GM23338 (cell line): Measurements from ENCODE around the gene OPN4. TPM values are rescaled to one million over a fixed set of nuclear protein-coding genes. Genes with fewer than 3 reads are reported as not detected.

Experiments
- ATAC-seq: fragments of 200-7000 bp; cut with Tn5 transposase; 3 replicates; pipeline ENCODE4 v1.9.1; 2020
- DNase-seq: peaks from one replicate; pipeline ENCODE4 v3.0.0-alpha.2; 2015; ENCODE audit warnings: low spot score
- H2AFZ ChIP-seq: fragments of 200-600 bp; sonication (generic); 2 replicates; pipeline ENCODE4 v1.8.0; 2016; ENCODE audit warnings: antibody characterized with exemption, mild to moderate bottlenecking, moderate library complexity
- H3F3A ChIP-seq: fragments of 200-600 bp; sonication (generic); replicated peaks from 2 replicates; pipeline ENCODE4 v1.8.0; 2017; ENCODE audit warnings: antibody characterized with exemption, mixed run types, low read depth
- H3K27ac ChIP-seq: fragments of 200-600 bp; sonication (generic); 2 replicates; pipeline ENCODE4 v1.6.1; 2016; ENCODE audit warnings: low read depth
- H3K27me3 ChIP-seq: fragments of 200-600 bp; sonication (generic); 2 replicates; pipeline ENCODE4 v1.8.0; 2016; ENCODE audit warnings: mild to moderate bottlenecking, mixed run types, moderate library complexity; ENCODE audit not compliant: insufficient read depth
- H3K36me3 ChIP-seq: fragments of 200-600 bp; sonication (generic); 2 replicates; pipeline ENCODE4 v1.8.0; 2016; ENCODE audit warnings: mild to moderate bottlenecking; ENCODE audit not compliant: insufficient read depth
- H3K4me1 ChIP-seq: fragments of 200-600 bp; sonication (generic); 2 replicates; pipeline ENCODE4 v1.8.0; 2016; ENCODE audit warnings: mild to moderate bottlenecking, moderate library complexity; ENCODE audit not compliant: insufficient read depth
- H3K4me2 ChIP-seq: fragments of 200-600 bp; sonication (generic); 2 replicates; pipeline ENCODE4 v1.7.1; 2017; ENCODE audit warnings: mixed run types
- H3K4me3 ChIP-seq: fragments of 200-600 bp; sonication (generic); 2 replicates; pipeline ENCODE4 v1.6.1; 2016; ENCODE audit warnings: mixed run types
- H3K79me2 ChIP-seq: fragments of 200-600 bp; sonication (generic); replicated peaks from 2 replicates; pipeline ENCODE4 v1.8.0; 2017; ENCODE audit warnings: mild to moderate bottlenecking; ENCODE audit not compliant: insufficient read depth
- H3K9me2 ChIP-seq: fragments of 200-600 bp; sonication (generic); 2 replicates; pipeline ENCODE4 v1.8.0; 2017; ENCODE audit not compliant: insufficient read depth
- H4K20me1 ChIP-seq: fragments of 200-600 bp; sonication (generic); replicated peaks from 2 replicates; pipeline ENCODE4 v1.8.0; 2017; ENCODE audit warnings: mild to moderate bottlenecking; ENCODE audit not compliant: insufficient read depth
- H3K27ac Mint-ChIP-seq: 2 replicates; pipeline ENCODE4 v1.8.0; 2020; ENCODE audit warnings: inconsistent platforms, mild to moderate bottlenecking, moderate library complexity, mixed read lengths
- H3K27me3 Mint-ChIP-seq: 3 replicates; pipeline ENCODE4 v1.8.0; 2022; ENCODE audit warnings: low read depth, mild to moderate bottlenecking, moderate library complexity, mixed read lengths, inconsistent platforms; ENCODE audit not compliant: insufficient read depth, poor library complexity
- H3K36me3 Mint-ChIP-seq: 3 replicates; pipeline ENCODE4 v1.8.0; 2021; ENCODE audit warnings: low read depth, mild to moderate bottlenecking, inconsistent platforms, moderate library complexity, mixed read lengths
- H3K4me1 Mint-ChIP-seq: 3 replicates; pipeline ENCODE4 v1.8.0; 2020; ENCODE audit warnings: mild to moderate bottlenecking, inconsistent platforms, mixed read lengths
- H3K4me3 Mint-ChIP-seq: 3 replicates; pipeline ENCODE4 v1.8.0; 2021; ENCODE audit warnings: moderate library complexity, mild to moderate bottlenecking, inconsistent platforms, mixed read lengths
- H3K9me3 Mint-ChIP-seq: 3 replicates; pipeline ENCODE4 v1.8.0; 2020; ENCODE audit warnings: moderate library complexity, mild to moderate bottlenecking, inconsistent platforms, mixed read lengths
- CREB1 ChIP-seq: fragments of 250-450 bp; sonication (Bioruptor Pico); IDR thresholded peaks from 2 replicates; pipeline ENCODE4 v1.5.0; 2020; ENCODE audit warnings: low read depth, mild to moderate bottlenecking, moderate library complexity
- CTCF ChIP-seq, 2 experiments: fragments of 200-600 bp in 1 of 2; sonication (generic) in 1 of 2; conservative IDR thresholded peaks; 2 replicates each; pipeline versions ENCODE4 v1.5.1 to v1.6.1; 2016 to 2017; ENCODE audit warnings: antibody characterized with exemption in 2 of 2, low read depth in 2 of 2, mild to moderate bottlenecking in 2 of 2, moderate library complexity in 1 of 2
- ETS1 ChIP-seq: IDR thresholded peaks from 2 replicates; pipeline ENCODE4 v1.6.1; 2016; ENCODE audit warnings: antibody characterized with exemption
- EZH2 ChIP-seq: fragments of 200-600 bp; sonication (generic); IDR thresholded peaks from one replicate; pipeline ENCODE4 v1.8.0; 2017; ENCODE audit warnings: antibody characterized with exemption, mild to moderate bottlenecking, low read depth; ENCODE audit not compliant: unreplicated experiment
- EZH2phosphoT487 ChIP-seq: fragments of 200-600 bp; sonication (generic); IDR thresholded peaks from one replicate; pipeline ENCODE4 v1.8.1; 2018; ENCODE audit warnings: antibody characterized with exemption; ENCODE audit not compliant: unreplicated experiment
- JUNB ChIP-seq: IDR thresholded peaks from one replicate; pipeline ENCODE4 v1.6.1; 2016; ENCODE audit warnings: antibody characterized with exemption; ENCODE audit not compliant: unreplicated experiment
- NANOG ChIP-seq: IDR thresholded peaks from 2 replicates; pipeline ENCODE4 v1.6.1; 2016; ENCODE audit warnings: antibody characterized with exemption, borderline replicate concordance
- POLR2AphosphoS5 ChIP-seq: IDR thresholded peaks from 2 replicates; pipeline ENCODE4 v1.6.1; 2016; ENCODE audit warnings: antibody characterized with exemption, low read depth
- REST ChIP-seq: IDR thresholded peaks from one replicate; pipeline ENCODE4 v1.6.1; 2018; ENCODE audit warnings: antibody characterized with exemption; ENCODE audit not compliant: unreplicated experiment
- STAT1 ChIP-seq: IDR thresholded peaks from one replicate; pipeline ENCODE4 v1.6.1; 2016; ENCODE audit warnings: antibody characterized with exemption; ENCODE audit not compliant: unreplicated experiment
- ZNF114 ChIP-seq: fragments of 250-450 bp; sonication (Bioruptor Pico); IDR thresholded peaks from 2 replicates; pipeline ENCODE4 v1.5.0; 2020; ENCODE audit warnings: mild to moderate bottlenecking, moderate library complexity
- ZNF331 ChIP-seq: fragments of 250-450 bp; sonication (Bioruptor Pico); IDR thresholded peaks from 2 replicates; pipeline ENCODE4 v1.5.0; 2020; ENCODE audit warnings: low read depth, mild to moderate bottlenecking, moderate library complexity
- ZNF462 ChIP-seq: fragments of 250-450 bp; sonication (Bioruptor Pico); IDR thresholded peaks from 2 replicates; pipeline ENCODE4 v1.5.0; 2020; ENCODE audit warnings: mild to moderate bottlenecking, moderate library complexity
- long read RNA-seq: library from polyadenylated mRNA; unstranded; transcript quantifications from one replicate; pipeline ENCODE4 v2.0.0, GENCODE V29; 2020; ENCODE audit not compliant: unreplicated experiment
- polyA plus RNA-seq: library from polyadenylated mRNA; unstranded; fragments of >200 nt; fragmentation: Nextera tagmentation; extraction: Ambion mirVana; gene quantifications from 2 replicates; pipeline ENCODE4 v1.2.1, GENCODE V29; 2016
- total RNA-seq: library from RNA; depleted of rRNA; stranded (reverse); fragments of >200 nt; shearing (Covaris generic); gene quantifications from 2 replicates; pipeline ENCODE4 v1.2.3, GENCODE V29; 2014; rRNA removed

The OPN4 gene
- total RNA-seq: not detected in 2 replicates
- polyA plus RNA-seq: not detected in 2 replicates
- long read RNA-seq: 0 reads

- H3K27ac Mint-ChIP-seq: no peak within 1 kb of the TSS
Observed at GRCh38 chr10:86654411-86655172, at the start of gene OPN4. Gene OPN4 (plus strand): TSS chr10:86654547. CDS start chr10:86654784, 237 bp downstream.

More at GRCh38 chr10:86654411-86655172, at the start of gene OPN4:
- Mint-ChIP-seq H3K27me3 (peaks cover 8% of the 10 kb centered on the region), H3K9me3 (no peaks in the 10 kb centered on the region; the same call in 2 of the 3 replicates), H3K4me3 (no peak within 1 kb of the TSS), H3K36me3 (no peaks in the 10 kb centered on the region; the same call in 2 of the 3 replicates), H3K4me1 (peaks cover 3% of the 10 kb centered on the region; the same call in 2 of the 3 replicates)
- Histone ChIP-seq H3K9me2 (0 out of 2 replicates have a peak, but pooled peaks cover 3% of the 10 kb centered on the region), H3K36me3 (no peaks in the 10 kb centered on the region), H2AFZ (no peak within 1 kb of the TSS), H3K79me2 (no peaks in the 10 kb centered on the region), H3K27ac (no peak within 1 kb of the TSS), H3K4me3 (no peak within 1 kb of the TSS), H3K4me2 (no peak within 1 kb of the TSS), H3K27me3 (no peaks in the 10 kb centered on the region), H3F3A (no peaks in the 10 kb centered on the region), H3K4me1 (no peaks in the 10 kb centered on the region), H4K20me1 (no peaks in the 10 kb centered on the region)
- no peak for DNase-seq
- no peak for ATAC-seq
- no peak for TF ChIP-seq EZH2phosphoT487
- TF ChIP-seq REST: no peak
- TF ChIP-seq EZH2: no peak
- TF ChIP-seq ZNF331 (CRISPR knock-in tag): no peak
- TF ChIP-seq ETS1: no peak
- no peak for TF ChIP-seq CTCF (conservative IDR thresholded peaks at IDR 0.05; ENCODE audit: low read depth in 2 of 2)
- no peak for TF ChIP-seq NANOG
- no peak for TF ChIP-seq STAT1
- no peak for TF ChIP-seq ZNF114
- no peak for TF ChIP-seq POLR2AphosphoS5
- TF ChIP-seq ZNF462 (CRISPR knock-in tag): no peak
- TF ChIP-seq JUNB: no peak
- no peak for TF ChIP-seq CREB1 (CRISPR knock-in tag)
